ENCODE results near the gene NTRK3.

DNA sequence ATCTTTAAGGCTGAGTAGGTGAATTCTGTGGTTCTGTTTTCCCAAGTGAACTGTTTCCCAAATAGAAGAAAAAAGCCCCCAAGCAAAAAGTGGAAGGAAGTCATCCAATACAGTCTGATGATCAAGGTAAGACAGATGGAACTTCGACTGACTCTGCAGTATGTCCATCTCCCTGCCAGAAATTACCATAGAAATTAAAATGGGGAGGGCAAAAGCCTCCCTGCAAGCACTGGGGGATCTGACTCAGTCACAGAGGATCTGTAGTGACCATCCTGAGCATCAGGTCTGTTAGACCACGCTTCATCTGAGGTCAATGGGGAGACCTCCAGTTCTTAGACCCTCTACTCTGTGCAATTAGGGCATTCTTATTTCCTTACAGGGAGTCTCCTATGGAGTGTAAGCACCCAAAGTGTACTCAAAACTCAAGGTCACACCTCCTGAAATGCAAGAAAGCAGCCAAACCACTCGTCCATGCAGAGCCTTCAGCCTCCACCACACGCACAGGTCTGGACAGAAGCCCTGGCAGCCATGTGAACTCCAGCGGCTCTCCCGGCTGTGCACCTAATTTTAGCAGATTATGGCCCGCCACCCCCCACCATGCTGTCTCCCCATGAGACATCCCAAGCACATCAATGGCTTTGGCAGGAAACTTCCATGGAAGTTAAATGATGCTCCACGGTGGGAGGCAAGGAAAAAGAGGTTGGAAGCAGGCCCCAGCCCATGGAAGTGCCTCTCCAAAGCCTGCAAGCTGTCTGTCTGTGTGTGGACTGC, 348.7 kb downstream of the NTRK3 start:
- no peak for TF ChIP-seq POLR2AphosphoS5 (IDR thresholded peaks at IDR 0.05; ENCODE audit: borderline replicate concordance, low read depth, low read length)
- no peak for TF ChIP-seq EZH2 (IDR thresholded peaks at IDR 0.05)

Measured in SK-N-MC (cell line).